GM18502 (cell line): Measurements from ENCODE around the gene CEACAM3.
"Not testable (repeated sequence)": the region's sequence is repeated elsewhere in the genome, so short reads cannot be mapped to it uniquely, and the experiment has no call there.

Source experiments
- ATAC-seq: cut with Tn5 transposase; IDR thresholded peaks from one replicate; pipeline ENCODE4 v1.9.1; 2021; ENCODE audit warnings: mild to moderate bottlenecking; ENCODE audit not compliant: unreplicated experiment, poor library complexity

Gene CEACAM3

GRCh38 chr19:41796362-41796761 is at the start of gene CEACAM3:
Gene CEACAM3 (plus strand): TSS chr19:41796587. CDS start chr19:41796678, 91 bp downstream.
- ATAC-seq: no peak

DNA sequence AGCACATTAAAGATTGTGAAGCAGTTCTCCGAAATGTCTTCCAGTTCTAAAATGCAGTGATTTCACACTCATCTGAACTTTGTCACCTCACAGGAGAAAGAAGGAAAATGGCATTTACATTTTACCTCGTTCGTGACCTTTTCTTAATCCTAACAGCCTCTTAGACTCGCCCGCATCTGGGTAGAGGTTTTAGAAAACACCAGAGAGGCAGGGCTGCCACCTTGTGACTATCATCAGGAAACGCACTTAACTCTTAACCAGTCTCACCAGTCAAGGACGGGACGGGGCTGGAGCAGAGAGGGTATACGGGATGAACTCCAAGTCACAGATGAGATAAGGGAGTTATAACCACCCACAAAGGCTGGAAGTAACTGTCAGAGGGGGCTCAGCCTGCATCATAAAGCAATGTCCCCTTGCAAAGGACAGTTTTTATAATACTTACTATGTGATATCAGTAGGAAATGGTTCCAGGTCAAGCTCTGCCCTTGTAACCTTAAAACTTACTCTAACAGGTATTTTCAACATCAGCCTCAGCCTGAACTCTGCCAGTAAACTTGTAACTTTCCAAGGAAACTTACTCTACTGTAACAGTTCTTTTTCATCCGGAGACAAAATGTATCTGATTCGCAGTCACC is 49.7 kb upstream of the CEACAM3 start:
- ATAC-seq: no peak

DNA sequence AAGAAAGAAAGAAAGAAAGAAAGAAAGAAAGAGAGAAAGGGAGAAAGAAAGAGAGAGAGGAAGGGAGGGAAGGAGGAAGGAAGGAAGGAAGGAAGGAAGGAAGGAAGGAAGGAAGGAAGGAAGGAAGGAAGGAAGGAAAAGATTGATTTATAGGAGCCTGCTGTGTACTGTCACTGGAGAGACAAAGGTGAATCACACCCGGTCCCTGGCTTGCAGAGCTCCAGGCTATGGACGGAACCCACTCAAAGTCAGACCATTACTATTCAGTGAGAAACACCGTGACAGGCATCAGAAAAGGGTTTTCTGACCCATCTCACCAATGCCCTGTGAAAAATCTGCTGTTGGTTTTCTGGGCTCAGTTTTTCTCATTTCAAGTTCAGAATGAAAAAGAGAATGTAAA is 48.4 kb upstream of the CEACAM3 start:
- ATAC-seq: no peak

DNA sequence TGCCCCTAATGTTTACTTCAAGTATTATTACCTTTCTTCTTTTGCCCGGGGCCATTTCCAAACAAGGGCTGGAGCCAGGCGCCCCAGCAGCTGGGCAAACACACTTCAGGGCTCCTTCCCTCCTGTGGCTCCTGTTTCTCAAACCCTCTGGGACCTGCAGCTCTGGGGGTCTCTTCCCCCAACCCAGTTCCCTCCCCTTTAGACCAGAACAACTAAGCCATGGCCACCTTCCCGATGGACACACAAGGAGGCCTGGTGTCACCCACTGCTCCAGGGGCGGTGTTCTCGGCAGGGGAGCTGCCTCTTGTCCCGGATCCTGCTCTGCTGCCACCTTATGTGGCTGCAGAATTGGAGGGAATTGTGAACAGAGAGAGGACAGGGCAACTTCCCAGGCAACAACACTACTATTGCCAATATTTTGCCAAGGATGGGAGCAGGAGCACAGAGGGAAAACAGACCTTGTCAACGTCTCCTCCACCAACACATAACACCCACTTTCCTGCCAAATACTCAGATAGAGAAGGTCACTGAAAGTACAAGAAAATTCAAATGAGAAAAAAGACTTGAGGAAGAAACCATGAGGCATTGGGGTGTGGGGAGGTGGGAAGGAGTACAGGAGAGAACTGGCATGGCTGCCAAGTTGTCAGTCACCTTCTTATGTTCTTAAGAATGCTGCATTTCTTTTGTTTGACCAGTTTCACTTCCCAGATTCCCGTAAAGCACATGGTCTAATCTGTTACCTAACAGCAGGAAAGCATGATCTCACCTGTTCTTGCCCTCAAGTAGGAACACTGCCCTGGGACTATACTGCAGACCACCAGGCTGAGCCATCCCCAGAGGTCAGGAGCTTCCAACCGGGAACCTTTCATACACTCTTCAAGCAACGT is 45.9 kb upstream of the CEACAM3 start:
- not testable (repeated sequence) for ATAC-seq

GRCh38 chr19:41753159-41753558 is 43.2 kb upstream of the CEACAM3 start:
- no peak for ATAC-seq

GRCh38 chr19:41753936-41754529 is 42.4 kb upstream of the CEACAM3 start:
- no peak for ATAC-seq

GRCh38 chr19:41755328-41755913 is 41.0 kb upstream of the CEACAM3 start, which contains the start of gene CEACAM6:
Gene CEACAM6 (plus strand): TSS chr19:41755530. CDS start chr19:41755639, 109 bp downstream.
- no peak for ATAC-seq

DNA sequence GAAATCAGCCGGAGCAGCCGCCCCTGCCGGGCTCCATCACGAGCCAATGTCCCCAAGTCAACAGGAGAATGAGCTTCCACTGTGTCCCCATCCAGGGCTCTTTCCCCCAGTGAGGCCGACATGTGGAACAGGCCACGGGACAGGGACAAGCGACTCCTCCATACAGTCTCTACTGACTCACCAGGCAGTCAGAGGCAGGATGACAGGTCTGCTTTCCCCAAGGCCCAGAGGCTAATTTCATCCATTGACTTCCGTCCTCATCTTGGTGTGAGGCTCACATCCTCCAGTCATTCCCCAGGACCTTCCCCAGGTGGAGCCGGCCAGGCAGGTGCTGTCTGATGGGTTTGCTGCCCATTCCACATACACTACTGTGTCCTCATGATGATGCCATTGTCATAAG is 37.5 kb upstream of the CEACAM3 start:
- ATAC-seq: no peak

GRCh38 chr19:41767115-41767514 is 29.3 kb upstream of the CEACAM3 start:
- no peak for ATAC-seq

- ATAC-seq: not testable (repeated sequence)
Observed at GRCh38 chr19:41768105-41768504, 28.3 kb upstream of the CEACAM3 start.

GRCh38 chr19:41769608-41770007 is 26.8 kb upstream of the CEACAM3 start:
- no peak for ATAC-seq

- ATAC-seq: no peak
Observed at GRCh38 chr19:41771410-41771809, 25.0 kb upstream of the CEACAM3 start.

DNA sequence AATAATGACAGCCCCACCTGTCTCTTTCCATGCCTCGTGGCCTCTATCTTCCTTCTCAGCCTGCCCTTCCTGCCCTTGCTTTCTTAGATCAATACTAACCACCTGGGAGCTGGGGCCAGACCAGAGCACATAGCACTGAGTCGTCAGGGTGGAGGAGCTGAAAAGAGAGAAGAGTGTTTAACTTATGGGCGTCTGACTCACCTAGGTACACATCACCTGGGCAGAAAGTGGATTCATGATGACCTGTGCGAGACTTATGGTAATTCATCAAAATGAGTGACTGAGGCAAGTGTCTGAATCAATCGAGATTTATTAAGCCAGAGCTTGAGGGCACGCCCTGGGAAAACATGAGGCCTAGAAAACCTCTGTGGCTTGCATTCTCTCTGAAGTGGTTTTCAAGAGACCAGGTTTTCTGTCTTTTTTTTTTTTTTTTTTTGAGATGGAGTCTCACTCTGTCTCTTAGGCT is 21.8 kb upstream of the CEACAM3 start:
- no peak for ATAC-seq

- ATAC-seq: no peak
Observed at GRCh38 chr19:41776700-41777099, 19.7 kb upstream of the CEACAM3 start.

DNA sequence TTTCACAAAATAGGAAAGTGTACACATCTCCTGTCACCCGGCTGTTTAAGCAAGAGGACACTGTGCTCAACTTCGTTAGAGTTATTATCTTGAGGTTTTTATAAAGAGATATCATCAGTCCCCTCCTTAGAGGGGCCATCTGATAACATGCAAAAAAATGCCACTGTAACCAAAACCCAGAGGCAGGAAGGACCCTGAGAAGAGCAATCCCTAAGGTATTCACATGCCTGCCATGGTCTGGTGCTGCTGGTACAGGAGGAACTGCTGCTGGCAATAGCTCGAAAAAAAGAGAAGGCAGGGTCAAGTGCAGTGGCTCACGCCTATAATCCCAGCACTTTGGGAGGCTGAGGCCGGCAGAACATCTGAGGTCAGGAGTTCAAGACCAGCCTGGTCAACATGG is 12.8 kb upstream of the CEACAM3 start:
- no peak for ATAC-seq

GRCh38 chr19:41784312-41784711 is 12.1 kb upstream of the CEACAM3 start:
- ATAC-seq: no peak

DNA sequence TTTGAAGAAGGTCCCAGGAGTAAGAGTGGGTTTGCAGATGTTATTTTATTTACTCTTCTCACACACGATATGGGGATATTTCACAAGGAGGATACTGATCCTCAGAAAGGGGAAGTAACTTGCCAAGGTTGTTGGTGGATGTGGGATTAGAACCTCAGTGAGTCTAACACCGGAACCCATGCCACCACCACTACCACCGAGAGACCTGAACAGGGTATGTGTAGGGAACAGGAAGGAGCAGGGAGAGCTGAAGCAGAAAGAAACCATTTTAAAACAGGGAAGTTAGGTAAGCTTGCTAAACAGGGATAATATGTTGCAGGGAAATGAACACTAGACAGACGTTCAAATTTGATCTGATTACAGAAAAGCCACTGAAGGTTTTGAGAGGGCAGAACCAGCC is 11.6 kb upstream of the CEACAM3 start:
- no peak for ATAC-seq

DNA sequence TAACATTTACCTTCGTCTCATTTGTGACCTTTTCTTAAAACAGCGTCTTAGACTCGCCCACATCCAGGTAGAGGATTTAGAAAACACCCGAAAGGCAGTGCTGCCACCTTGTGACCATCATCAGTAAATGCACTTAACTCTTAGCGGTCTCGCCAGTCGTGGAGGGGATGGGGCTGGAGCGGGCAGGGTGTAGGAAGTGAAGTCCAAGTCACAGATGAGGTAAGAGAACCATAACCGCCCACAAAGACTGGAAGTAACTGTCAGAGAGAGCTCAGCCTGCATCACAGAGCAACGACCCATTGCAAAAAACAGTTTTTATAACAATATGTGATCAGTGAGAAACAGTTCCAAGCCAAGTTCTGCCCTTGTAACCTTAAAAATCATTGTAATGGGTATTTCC is 10.7 kb upstream of the CEACAM3 start:
- no peak for ATAC-seq

DNA sequence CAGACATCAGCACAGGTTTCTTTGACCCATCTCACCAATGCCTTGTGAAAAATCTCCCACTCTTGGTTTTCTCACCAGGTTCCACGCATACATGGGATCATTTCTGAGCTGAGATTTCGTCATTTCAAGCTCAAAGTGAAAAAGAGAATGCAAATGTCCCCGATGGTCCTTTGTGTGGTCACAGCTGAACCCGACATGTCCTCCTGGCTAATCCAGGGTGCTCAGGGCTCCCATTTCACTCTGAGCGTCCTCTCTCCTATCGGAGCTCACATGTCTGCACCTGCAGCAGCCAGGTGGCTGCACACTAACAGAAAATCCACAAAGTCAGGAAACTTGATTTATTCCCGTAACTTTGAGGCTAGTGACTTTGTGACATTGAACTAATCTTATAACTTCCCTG is 9.3 kb upstream of the CEACAM3 start:
- no peak for ATAC-seq

GRCh38 chr19:41788518-41788917 is 7.9 kb upstream of the CEACAM3 start:
- ATAC-seq: not testable (repeated sequence)

GRCh38 chr19:41789053-41789452 is 7.3 kb upstream of the CEACAM3 start:
- ATAC-seq: not testable (repeated sequence)
